Gastrocnemius medialis (tissue), 4 donors: ENCODE data around the gene CLK2. TPM values are rescaled to one million over a fixed set of nuclear protein-coding genes. Genes with fewer than 3 reads are reported as not detected.
A peak's percentile ranks its signal among the peaks of the same experiment; 100 is the strongest.
"Not testable (repeated sequence)": the region's sequence is repeated elsewhere in the genome, so short reads cannot be mapped to it uniquely, and the experiment has no call there.

ENCODE experiments used
- ATAC-seq, 2 donors: fragments of 150-250 bp; one replicate each; pipeline ENCODE4 v1.9.1; 2016
- DNase-seq, 2 donors: peaks; one replicate each; pipeline ENCODE4 v3.0.0-alpha.2; 2019
- H3K27ac ChIP-seq, 4 donors: fragments of 200-600 bp; sonication (generic); 1 replicate in 1 of 4; 2 replicates in 3 of 4; pipeline ENCODE4 v1.5.1; 2016 to 2018; ENCODE audit warnings: mild to moderate bottlenecking in 2 of 4, moderate library complexity in 1 of 4
- H3K27me3 ChIP-seq, 3 donors: fragments of 200-600 bp; sonication (generic) in 2 of 3; 1 replicate in 1 of 3; 2 replicates in 2 of 3; pipeline versions ENCODE4 v1.5.1 to v1.6.0; 2016 to 2019; ENCODE audit warnings: mild to moderate bottlenecking in 1 of 3, moderate library complexity in 1 of 3
- H3K36me3 ChIP-seq, 2 donors: fragments of 200-600 bp; sonication (generic) in 1 of 2; one replicate each; pipeline ENCODE4 v1.5.1; 2017 to 2018
- H3K4me1 ChIP-seq, 2 donors: fragments of 200-600 bp; sonication (generic) in 1 of 2; one replicate each; pipeline ENCODE4 v1.5.1; 2016 to 2017; ENCODE audit warnings: mild to moderate bottlenecking in 2 of 2
- H3K4me3 ChIP-seq, 4 donors: fragments of 200-600 bp; sonication (generic) in 3 of 4; 1 replicate in 1 of 4; 2 replicates in 3 of 4; pipeline ENCODE4 v1.5.1; 2016 to 2019; ENCODE audit warnings: mild to moderate bottlenecking in 2 of 4
- H3K9me3 ChIP-seq, 3 donors: fragments of 200-600 bp; sonication (generic) in 2 of 3; 1 replicate in 1 of 3; 2 replicates in 2 of 3; pipeline ENCODE4 v1.5.1; 2016 to 2019
- CTCF ChIP-seq, 5 experiments: fragments of 450-650 bp in 3 of 5; fragments of 200-600 bp in 2 of 5; sonication (generic) in 2 of 5; IDR thresholded peaks in 4 of 5; conservative IDR thresholded peaks in 1 of 5; 1 replicate in 4 of 5; 2 replicates in 1 of 5; pipeline ENCODE4 v1.5.1; 2016 to 2019; ENCODE audit warnings: antibody characterized with exemption in 5 of 5, mild to moderate bottlenecking in 3 of 5, moderate library complexity in 3 of 5
- POLR2A ChIP-seq, 2 donors: fragments of 450-650 bp; IDR thresholded peaks; one replicate each; pipeline ENCODE4 v1.6.1; 2017; ENCODE audit warnings: antibody characterized with exemption in 2 of 2, mild to moderate bottlenecking in 2 of 2, moderate library complexity in 2 of 2
- in situ Hi-C, 4 donors: fragments of 200-750 bp; cut with MboI; loops; one replicate each; pipeline versions ENCODE4 v1.15.0 to v1.8.0; 2017; ENCODE audit warnings: low sequenced_read_pairs in 4 of 4
- intact Hi-C: fragments of 100-400 bp; cut with DNase I; formaldehyde crosslinking; loops from one replicate; pipeline ENCODE4 v1.15.1; 2023; ENCODE audit warnings: low total_unique reads
- total RNA-seq, 4 donors: library from RNA; depleted of rRNA; stranded (reverse); fragments of >200 nt; gene quantifications; one replicate each; pipeline versions ENCODE4 v1.1.0 to v1.2.3, GENCODE V29; 2016

The CLK2 gene
- total RNA-seq, 4 donors from 2014 or later = 7.1 to 13.1 (median 9.8) TPM

DNA sequence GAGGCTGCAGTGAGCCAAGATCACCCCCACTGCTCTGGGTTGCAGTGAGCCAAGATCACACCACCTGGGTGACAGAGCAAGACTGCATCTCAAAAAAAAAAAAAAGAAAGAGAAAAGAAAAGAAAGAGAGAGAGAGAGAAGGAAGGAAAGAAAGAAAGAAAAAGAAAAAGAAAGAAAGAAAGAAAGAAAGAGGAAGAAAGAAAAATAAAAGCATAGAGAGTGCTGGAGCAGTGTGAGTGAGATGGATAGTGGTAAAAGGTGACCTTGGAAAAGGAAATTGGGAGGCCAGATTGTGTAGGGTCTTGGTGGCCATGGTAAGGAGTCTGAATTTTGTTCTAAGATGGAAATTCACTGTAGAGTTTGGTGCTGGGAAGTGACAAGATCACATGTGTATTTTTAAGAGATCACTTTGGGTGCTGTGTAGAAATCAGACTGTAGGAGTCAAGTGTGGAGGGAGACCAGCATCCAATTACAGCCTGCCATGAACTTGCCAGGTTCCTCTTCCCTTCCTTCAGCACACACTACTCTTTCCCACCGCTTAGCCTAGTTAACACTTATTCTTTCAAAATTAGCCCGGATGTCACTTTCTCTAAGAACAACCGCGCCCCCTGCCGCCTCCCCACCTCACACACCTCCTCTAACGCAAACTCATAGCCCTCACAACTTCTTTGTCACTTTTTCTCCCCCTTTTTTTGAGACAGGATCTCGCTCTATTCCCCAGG, 47.0 kb downstream of the CLK2 start:
- TF ChIP-seq CTCF (IDR thresholded peaks at IDR 0.05 in 4 of 5, conservative IDR thresholded peaks at IDR 0.05 in 1 of 5) (peak; percentile 22 to 62 (median 53)), POLR2A (IDR thresholded peaks at IDR 0.05) (no peak)
- DNase-seq (peak; percentile 33 to 53), ATAC-seq (peak; percentile 29)
- in situ Hi-C loops (no loop called here), intact Hi-C loops (loop anchor here (1.0 to 5.0 kb wide), 3 partner anchors 16 to 54 kb away; partner anchors contain the start of genes KRTCAP2, THBS3 and TRIM46)
- Histone ChIP-seq H3K4me1 (peaks cover 8 to 15% of the 10 kb centered on the region in 2 donors), H3K9me3 (no peaks in the 10 kb centered on the region), H3K27ac (peak overlapping the region; percentile 77 to 83 (median 78)), H3K36me3 (no peaks in the 10 kb centered on the region), H3K27me3 (no peaks in the 10 kb centered on the region), H3K4me3 (peak overlapping the region; percentile 55 to 92 (median 70))

- ATAC-seq, in situ Hi-C loops, DNase-seq, H3K9me3 ChIP-seq, H3K36me3 ChIP-seq, H3K27me3 ChIP-seq, H3K4me3 ChIP-seq, H3K27ac ChIP-seq: not testable (repeated sequence)
- intact Hi-C loops = loop anchor here (5.0 kb wide), 1 partner anchor 53 kb away; the partner anchor contains the start of genes KRTCAP2 and TRIM46
- peaks cover 8 to 15% of the 10 kb centered on the region in 2 donors for H3K4me1 ChIP-seq
These were observed 47.9 kb downstream of the CLK2 start for GRCh38 chr1:155225404-155225759.

GRCh38 chr1:155223047-155223446, 50.3 kb downstream of the CLK2 start:
- ATAC-seq (no peak), DNase-seq (no peak)
- Histone ChIP-seq H3K36me3 (no peaks in the 10 kb centered on the region), H3K27me3 (no peaks in the 10 kb centered on the region), H3K4me3 (no peak overlapping the region), H3K4me1 (peaks cover 8 to 13% of the 10 kb centered on the region in 2 donors), H3K9me3 (no peaks in the 10 kb centered on the region), H3K27ac (no peak overlapping the region)
- TF ChIP-seq CTCF (IDR thresholded peaks at IDR 0.05 in 4 of 5, conservative IDR thresholded peaks at IDR 0.05 in 1 of 5) = no peak
- no peak for TF ChIP-seq POLR2A (IDR thresholded peaks at IDR 0.05)
- in situ Hi-C loops = no loop called here
- intact Hi-C loops = no loop called here

- H3K36me3 ChIP-seq, DNase-seq, intact Hi-C loops, H3K9me3 ChIP-seq, H3K27me3 ChIP-seq, H3K4me1 ChIP-seq, H3K27ac ChIP-seq, ATAC-seq, in situ Hi-C loops, H3K4me3 ChIP-seq: not testable (repeated sequence)
These were observed 52.9 kb downstream of the CLK2 start for GRCh38 chr1:155220211-155220965.

DNA sequence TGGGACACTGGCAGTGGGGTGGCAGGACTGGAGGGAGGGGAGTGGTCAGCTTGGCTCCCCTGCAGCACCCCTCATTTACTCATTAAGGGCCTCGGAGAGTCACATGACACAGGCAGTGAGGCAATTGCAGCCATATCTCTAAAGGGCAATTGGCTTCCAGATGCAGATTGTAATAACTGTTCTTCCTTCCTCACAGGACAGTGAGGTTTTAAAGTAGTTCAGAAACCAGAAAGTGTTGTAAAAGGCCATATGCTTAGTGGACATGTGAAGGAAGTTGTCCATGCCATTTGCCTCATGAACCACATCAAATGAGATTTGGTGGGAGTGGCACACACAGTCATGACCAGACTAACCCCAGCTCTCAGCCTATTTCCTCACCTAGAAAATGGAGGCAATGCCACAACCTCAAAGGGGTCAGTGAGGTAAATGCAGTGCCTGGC, 53.7 kb downstream of the CLK2 start:
- H3K27ac ChIP-seq = peak overlapping the region in 1 of 4 donors; percentile 18
- peak in 1 of 2 donors; percentile 22 for ATAC-seq
- no peak for DNase-seq
- H3K4me1 ChIP-seq = no peaks in the 10 kb centered on the region
- no peaks in the 10 kb centered on the region for H3K9me3 ChIP-seq
- no peaks in the 10 kb centered on the region for H3K36me3 ChIP-seq
- TF ChIP-seq POLR2A (IDR thresholded peaks at IDR 0.05) = no peak
- peak overlapping the region in 3 of 4 donors; percentile 1 to 39 (median 23) for H3K4me3 ChIP-seq
- in situ Hi-C loops (no loop called here), intact Hi-C loops (loop anchor here (1.0 kb wide), 1 partner anchor 22 kb away; a partner anchor contains a TSS)
- H3K27me3 ChIP-seq = no peaks in the 10 kb centered on the region
